ENCODE data around the gene MYO7B. TPM values are rescaled to one million over a fixed set of nuclear protein-coding genes. Genes with fewer than 3 reads are reported as not detected.

The MYO7B gene
- total RNA-seq, 4 donors from 2014 or later, result 0.27 to 0.77 (median 0.54) TPM; not detected in 1

DNA sequence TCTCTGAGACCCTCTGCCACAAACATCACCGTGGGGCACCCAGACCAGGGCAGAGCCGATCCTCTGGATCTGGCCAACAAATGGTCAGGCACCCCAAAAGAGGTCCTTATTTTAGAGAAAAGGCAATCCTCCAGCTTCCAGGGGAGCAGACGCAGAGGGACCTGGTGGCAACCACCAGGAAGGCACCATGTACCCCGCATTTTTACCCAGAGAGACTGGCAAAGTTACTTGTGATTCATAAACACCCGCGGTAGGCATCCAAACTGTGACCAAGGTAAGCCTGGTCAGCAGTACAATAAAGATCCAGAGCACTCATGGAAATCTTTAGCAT lies 129.4 kb downstream of the MYO7B start:
- WGBS, 2 donors (ENCODE audit: low coverage in 1 of 2), result 27 to 60% methylated on average over 3 of the region's 6 CpGs
- H3K4me1 ChIP-seq, result peaks cover 8 to 86% (median 47%) of the 10 kb centered on the region in 3 donors
- H3K36me3 ChIP-seq, result peaks cover 0 to 9% of the 10 kb centered on the region in 2 donors
- no peaks in the 10 kb centered on the region for H3K27me3 ChIP-seq
- H3K4me3 ChIP-seq, result peak overlapping the region; percentile 2 to 54
- no peak for ATAC-seq
- no peaks in the 10 kb centered on the region for H3K9me3 ChIP-seq
- H3K27ac ChIP-seq, result peak overlapping the region; percentile 70 to 98 (median 82)
- TF ChIP-seq CTCF (IDR thresholded peaks at IDR 0.05) (no peak), POLR2A (IDR thresholded peaks at IDR 0.05) (no peak)

- peaks cover 8 to 86% (median 46%) of the 10 kb centered on the region in 3 donors for H3K4me1 ChIP-seq
- peak overlapping the region in 1 of 2 donors; percentile 54 for H3K4me3 ChIP-seq
Observed at GRCh38 chr2:127665267-127665893, 129.9 kb downstream of the MYO7B start.

DNA sequence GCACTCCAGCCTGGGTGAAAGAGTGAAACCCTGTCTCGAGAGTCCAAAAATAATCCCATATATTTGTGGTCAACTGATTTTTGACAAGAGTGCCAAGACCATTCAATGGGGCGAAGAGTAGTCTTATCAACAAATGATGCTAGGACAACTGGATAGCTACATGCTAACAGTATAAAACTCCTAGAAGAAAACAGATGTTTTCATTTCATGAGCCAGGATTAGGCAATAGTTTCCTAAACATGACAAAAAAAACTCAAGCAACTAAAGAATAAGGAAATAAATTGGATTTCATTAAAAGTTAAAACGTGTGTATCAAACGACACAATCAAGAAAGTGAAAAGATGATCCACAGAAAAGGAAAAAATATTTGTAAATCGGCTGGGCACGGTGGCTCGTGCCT lies 133.6 kb downstream of the MYO7B start:
- Histone ChIP-seq H3K27ac (peak overlapping the region in 3 of 4 donors; percentile 48 to 98 (median 98)), H3K4me1 (peaks cover 3 to 86% (median 24%) of the 10 kb centered on the region in 3 donors)
- TF ChIP-seq CTCF (IDR thresholded peaks at IDR 0.05), result no peak
- no peak for TF ChIP-seq POLR2A (IDR thresholded peaks at IDR 0.05)
- no peak for TF ChIP-seq POLR2AphosphoS5 (IDR thresholded peaks at IDR 0.05)
- no peak for TF ChIP-seq EP300 (IDR thresholded peaks at IDR 0.05)

More at GRCh38 chr2:127665267-127665893, 129.9 kb downstream of the MYO7B start:
- Histone ChIP-seq H3K36me3 (peaks cover 0 to 6% of the 10 kb centered on the region in 2 donors), H3K27ac (peak overlapping the region; percentile 70 to 98 (median 82)), H3K27me3 (no peaks in the 10 kb centered on the region), H3K9me3 (no peaks in the 10 kb centered on the region)
- ATAC-seq, result no peak
- TF ChIP-seq POLR2AphosphoS5 (IDR thresholded peaks at IDR 0.05), result no peak
- TF ChIP-seq CTCF (IDR thresholded peaks at IDR 0.05), result no peak
- TF ChIP-seq EP300 (IDR thresholded peaks at IDR 0.05), result no peak
- no peak for TF ChIP-seq POLR2A (IDR thresholded peaks at IDR 0.05)
- WGBS, 2 donors (ENCODE audit: low coverage in 1 of 2), result 48 to 53% methylated on average over 6 to 7 of the region's 8 CpGs

DNA sequence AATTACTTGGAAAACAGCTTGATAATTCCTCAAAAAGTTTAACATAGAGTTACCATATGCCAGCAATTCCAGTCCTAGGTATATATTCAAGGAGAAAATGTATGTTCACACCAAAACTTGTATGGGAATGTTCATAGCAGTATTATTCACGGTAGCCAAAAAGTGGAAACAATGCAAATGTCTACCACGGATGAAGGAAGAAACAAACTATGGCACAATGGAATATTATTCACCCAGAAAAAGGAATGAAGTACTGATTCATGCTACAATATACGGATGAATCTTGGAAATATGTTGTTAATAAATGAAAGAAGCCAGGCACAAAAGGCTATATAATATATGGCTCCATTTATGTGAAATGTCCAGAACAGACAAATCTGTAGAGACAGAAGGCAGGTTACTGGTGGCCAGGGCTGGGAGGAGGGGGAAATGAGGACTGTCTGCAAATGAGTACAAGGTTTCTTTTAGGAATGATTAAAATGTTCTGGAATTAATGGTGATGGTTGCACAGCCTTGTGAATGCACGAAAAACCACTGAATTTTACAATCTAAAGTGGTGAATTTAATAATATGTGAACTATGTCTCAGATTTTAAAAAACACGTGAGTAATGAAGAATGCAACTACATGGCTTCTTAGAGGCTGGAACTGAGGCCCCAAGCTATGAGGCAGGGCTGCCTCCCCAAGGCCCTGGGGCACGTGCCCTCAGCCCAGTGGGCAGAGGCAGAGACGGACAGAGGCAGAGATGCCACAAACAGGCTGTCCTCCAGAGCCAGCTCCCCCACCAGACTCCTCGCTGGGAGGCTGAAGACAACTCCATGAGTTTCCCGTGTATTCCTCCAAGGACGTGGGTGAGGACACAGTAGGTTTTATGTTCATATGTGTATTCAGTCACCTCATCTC lies 134.8 kb downstream of the MYO7B start:
- Histone ChIP-seq H3K9me3 (no peaks in the 10 kb centered on the region), H3K27ac (peak overlapping the region; percentile 51 to 98 (median 88)), H3K4me1 (peaks cover 3 to 75% (median 16%) of the 10 kb centered on the region in 3 donors), H3K4me3 (peak overlapping the region in 1 of 2 donors; percentile 93), H3K36me3 (no peaks in the 10 kb centered on the region), H3K27me3 (no peaks in the 10 kb centered on the region)
- ATAC-seq, result no peak
- 42 to 53% methylated on average over 4 to 7 of the region's 10 CpGs for WGBS, 2 donors (ENCODE audit: low coverage in 1 of 2)
- TF ChIP-seq POLR2AphosphoS5 (IDR thresholded peaks at IDR 0.05), result no peak
- TF ChIP-seq EP300 (IDR thresholded peaks at IDR 0.05), result no peak
- no peak for TF ChIP-seq POLR2A (IDR thresholded peaks at IDR 0.05)
- no peak for TF ChIP-seq CTCF (IDR thresholded peaks at IDR 0.05)

More for the DNA sequence above, 133.6 kb downstream of the MYO7B start:
- ATAC-seq, result no peak
- H3K9me3 ChIP-seq, result no peaks in the 10 kb centered on the region
- WGBS, 2 donors (ENCODE audit: low coverage in 1 of 2), result 29 to 59% methylated on average over 6 to 7 of the region's 7 CpGs
- no peaks in the 10 kb centered on the region for H3K27me3 ChIP-seq
- no peak overlapping the region for H3K4me3 ChIP-seq
- H3K36me3 ChIP-seq, result no peaks in the 10 kb centered on the region

Data from gastroesophageal sphincter (tissue), 4 donors.